ENCODE measurements around the gene FUBP1. TPM values are rescaled to one million over a fixed set of nuclear protein-coding genes. Genes with fewer than 3 reads are reported as not detected.

FUBP1 gene
- total and polyA plus RNA-seq, 2 of the 8 experiments (the other 6 are each of a cell fraction or from before 2014, with no cell fraction given) = 184 to 201 TPM

- Histone ChIP-seq H4K91ac (replicated peaks; ENCODE audit: insufficient read length, low read length) (no peak overlapping the region), H2BK5ac (ENCODE audit: low read depth, low read length) (no peak overlapping the region), H3K9me3 (ENCODE audit: insufficient read depth in 2 of 2, low read depth in 1 of 2, low read length in 1 of 2) (no peaks in the 10 kb centered on the region), H3K27me3 (replicated peaks in 1 of 4; ENCODE audit: control insufficient read depth in 3 of 4, extremely low read depth in 1 of 4, insufficient read depth in 3 of 4, low read length in 3 of 4) (no peaks in the 10 kb centered on the region), H3K9ac (replicated peaks in 1 of 4; ENCODE audit: extremely low read depth in 1 of 4, low read depth in 3 of 4, low read length in 3 of 4) (no peak overlapping the region), H3K4me1 (replicated peaks in 1 of 4; ENCODE audit: control insufficient read depth in 3 of 4, insufficient read depth in 4 of 4, low read length in 3 of 4) (no peaks in the 10 kb centered on the region), H2BK120ac (replicated peaks; ENCODE audit: low read depth, low read length) (no peak overlapping the region), H3K18ac (ENCODE audit: extremely low read depth, low read length) (no peak overlapping the region), H2BK20ac (ENCODE audit: low read length) (no peak overlapping the region), H3K56ac (replicated peaks; ENCODE audit: insufficient read length, low read depth, low read length) (no peak overlapping the region), H3K4me3 (ENCODE audit: extremely low read depth in 1 of 4, insufficient read depth in 2 of 4, low read depth in 3 of 4, low read length in 4 of 4) (no peak overlapping the region), H3K27ac (ENCODE audit: low read depth, low read length) (no peak overlapping the region), H2BK15ac (ENCODE audit: low read length) (no peak overlapping the region), H3K23me2 (ENCODE audit: low read depth, low read length) (no peaks in the 10 kb centered on the region), H3K23ac (ENCODE audit: insufficient read length) (no peak overlapping the region), H3K4ac (replicated peaks; ENCODE audit: insufficient read length, low read depth, low read length) (no peak overlapping the region), H2BK12ac (ENCODE audit: low read depth, low read length) (no peak overlapping the region), H2AK5ac (ENCODE audit: low read depth, low read length) (no peak overlapping the region), H4K5ac (ENCODE audit: insufficient read length, low read depth, low read length) (no peak overlapping the region), H3K36me3 (ENCODE audit: control insufficient read depth in 2 of 4, insufficient read depth in 4 of 4, low read length in 3 of 4) (peaks cover 30 to 99% (median 80%) of the 10 kb centered on the region in 4 experiments), H3K79me2 (ENCODE audit: control insufficient read depth in 1 of 2, insufficient read depth in 2 of 2, low read length in 2 of 2) (peaks cover 0 to 20% of the 10 kb centered on the region in 2 experiments; a peak in 1 of 4 replicates), H4K8ac (ENCODE audit: extremely low read depth, insufficient read depth, low read length) (no peak overlapping the region), H3K79me1 (ENCODE audit: low read depth, low read length) (no peaks in the 10 kb centered on the region), H4K20me1 (replicated peaks in 1 of 2; ENCODE audit: control insufficient read depth in 1 of 2, insufficient read depth in 2 of 2, low read length in 2 of 2) (peaks cover 8 to 11% of the 10 kb centered on the region in 2 experiments), H3K14ac (ENCODE audit: insufficient read length) (no peak overlapping the region), H2AFZ (ENCODE audit: low read length) (no peak overlapping the region), H3K4me2 (ENCODE audit: insufficient read depth in 1 of 2, low read depth in 2 of 2, low read length in 2 of 2) (no peak overlapping the region)
- ChIA-PET POLR2A (ENCODE audit: partially characterized antibody) (interaction anchor here (1.0 to 5.3 kb wide), 10 partner anchors 9 to 29 kb away, joined by 3 to 47 read pairs (median 12); partner anchors contain the start of gene FUBP1), CTCF (ENCODE audit: partially characterized antibody) (no interaction called here)
- TF ChIP-seq EP300 (IDR thresholded peaks at IDR 0.05; ENCODE audit: borderline replicate concordance in 1 of 2, low read depth in 2 of 2, low read length in 2 of 2) = no peak
- TF ChIP-seq CHD1 (IDR thresholded peaks at IDR 0.05; ENCODE audit: low read depth, low read length) = no peak
- no peak for TF ChIP-seq GABPA (IDR thresholded peaks at IDR 0.05; ENCODE audit: borderline replicate concordance, insufficient read depth, low read length)
- TF ChIP-seq SP1 (IDR thresholded peaks at IDR 0.05; ENCODE audit: low read depth, low read length) = no peak
- TF ChIP-seq ZNF274 (IDR thresholded peaks at IDR 0.05; ENCODE audit: borderline replicate concordance, extremely low read depth, low read length) = no peak
- no peak for TF ChIP-seq YY1 (IDR thresholded peaks at IDR 0.05; ENCODE audit: low read depth, low read length)
- TF ChIP-seq CTCF (IDR thresholded peaks at IDR 0.05; ENCODE audit: control extremely low read depth in 1 of 3, insufficient read depth in 1 of 3, low read depth in 1 of 3, low read length in 3 of 3) = no peak
- no peak for TF ChIP-seq KDM5A (IDR thresholded peaks at IDR 0.05; ENCODE audit: low read length)
- TF ChIP-seq TAF1 (IDR thresholded peaks at IDR 0.05; ENCODE audit: low read depth, low read length) = no peak
- no peak for TF ChIP-seq BRCA1 (IDR thresholded peaks at IDR 0.05; ENCODE audit: low read depth, low read length)
- no peak for DNase-seq (ENCODE audit: low read depth in 1 of 2, low spot score in 2 of 2)
- no peak for FAIRE-seq
- WGBS, 2 experiments (ENCODE audit: extremely low coverage in 1 of 2, insufficient coverage in 1 of 2, insufficient read length in 1 of 2, insufficient replicate concordance in 2 of 2, low coverage in 1 of 2, low lambda C conversion rate in 2 of 2, missing lambda C conversion rate in 1 of 2) = 94% methylated on average over 3 of the region's 3 CpGs; no CpG with 5 or more reads in 1 of the 2 experiments
These were observed 22.4 kb downstream of the FUBP1 start for GRCh38 chr1:77956464-77956863.

All from H1 (cell line).